ENCODE results near the gene SHISA4. TPM values are rescaled to one million over a fixed set of nuclear protein-coding genes. Genes with fewer than 3 reads are reported as not detected.

SHISA4 gene
- total and polyA plus RNA-seq, 2 of the 8 experiments (the other 6 are each of a cell fraction or from before 2014, with no cell fraction given): 7.8 to 28.9 TPM

GRCh38 chr1:201887116-201887866 lies 1.4 kb upstream of the SHISA4 start:
- no peak overlapping the region for H3K56ac ChIP-seq (replicated peaks; ENCODE audit: insufficient read length, low read depth, low read length)
- no peaks in the 10 kb centered on the region for H3K79me2 ChIP-seq (ENCODE audit: control insufficient read depth in 1 of 2, insufficient read depth in 2 of 2, low read length in 2 of 2)
- no peak overlapping the region; the same call in 1 of the 2 replicates for H2BK15ac ChIP-seq (ENCODE audit: low read length)
- H3K14ac ChIP-seq (ENCODE audit: insufficient read length): no peak overlapping the region
- peaks cover 14% of the 10 kb centered on the region; the same call in 1 of the 2 replicates for H3K23me2 ChIP-seq (ENCODE audit: low read depth, low read length)
- H3K27me3 ChIP-seq (replicated peaks in 1 of 4; ENCODE audit: control insufficient read depth in 3 of 4, extremely low read depth in 1 of 4, insufficient read depth in 3 of 4, low read length in 3 of 4): peaks cover 0 to 10% (median 6%) of the 10 kb centered on the region in 4 experiments; a peak in 4 of 7 replicates
- no peak overlapping the region for H3K9ac ChIP-seq (replicated peaks in 1 of 4; ENCODE audit: extremely low read depth in 1 of 4, low read depth in 3 of 4, low read length in 3 of 4)
- no peaks in the 10 kb centered on the region for H3K9me3 ChIP-seq (ENCODE audit: insufficient read depth in 2 of 2, low read depth in 1 of 2, low read length in 1 of 2)
- ChIA-PET CTCF (ENCODE audit: partially characterized antibody) (interaction anchor here (0.7 to 14.8 kb wide), 11 partner anchors 8 to 628 kb away, joined by 3 to 244 read pairs (median 5); partner anchors contain the start of gene ELF3), POLR2A (ENCODE audit: partially characterized antibody) (interaction anchor here (0.5 to 1.5 kb wide), 7 partner anchors 9 to 75 kb away, joined by 3 to 5 read pairs (median 4); partner anchors contain the start of gene TIMM17A)
- no peak overlapping the region for H3K27ac ChIP-seq (ENCODE audit: low read depth, low read length)
- H3K4ac ChIP-seq (replicated peaks; ENCODE audit: insufficient read length, low read depth, low read length): no peak overlapping the region
- H3K4me3 ChIP-seq (ENCODE audit: extremely low read depth in 1 of 4, insufficient read depth in 2 of 4, low read depth in 3 of 4, low read length in 4 of 4): no peak overlapping the region
- FAIRE-seq (no peak), DNase-seq (ENCODE audit: low read depth in 1 of 2, low spot score in 2 of 2) (no peak)
- peaks cover 4 to 10% (median 7%) of the 10 kb centered on the region in 4 experiments for H3K4me1 ChIP-seq (replicated peaks in 1 of 4; ENCODE audit: control insufficient read depth in 3 of 4, insufficient read depth in 4 of 4, low read length in 3 of 4)
- no peak overlapping the region for H4K91ac ChIP-seq (replicated peaks; ENCODE audit: insufficient read length, low read length)
- no peak overlapping the region for H3K18ac ChIP-seq (ENCODE audit: extremely low read depth, low read length)
- no peak overlapping the region for H2BK12ac ChIP-seq (ENCODE audit: low read depth, low read length)
- no peaks in the 10 kb centered on the region for H3K36me3 ChIP-seq (ENCODE audit: control insufficient read depth in 2 of 4, insufficient read depth in 4 of 4, low read length in 3 of 4)
- H4K20me1 ChIP-seq (replicated peaks in 1 of 2; ENCODE audit: control insufficient read depth in 1 of 2, insufficient read depth in 2 of 2, low read length in 2 of 2): no peaks in the 10 kb centered on the region
- H4K5ac ChIP-seq (ENCODE audit: insufficient read length, low read depth, low read length): no peak overlapping the region
- H3K79me1 ChIP-seq (ENCODE audit: low read depth, low read length): no peaks in the 10 kb centered on the region
- WGBS, 2 experiments (ENCODE audit: extremely low coverage in 1 of 2, insufficient coverage in 1 of 2, insufficient read length in 1 of 2, insufficient replicate concordance in 2 of 2, low coverage in 1 of 2, low lambda C conversion rate in 2 of 2, missing lambda C conversion rate in 1 of 2): 88% methylated on average over 5 of the region's 5 CpGs; no CpG with 5 or more reads in 1 of the 2 experiments
- no peak overlapping the region for H2BK5ac ChIP-seq (ENCODE audit: low read depth, low read length)
- H4K8ac ChIP-seq (ENCODE audit: extremely low read depth, insufficient read depth, low read length): no peak overlapping the region
- H2AK5ac ChIP-seq (ENCODE audit: low read depth, low read length): no peak overlapping the region
- no peak overlapping the region for H2BK20ac ChIP-seq (ENCODE audit: low read length)
- H3K4me2 ChIP-seq (ENCODE audit: insufficient read depth in 1 of 2, low read depth in 2 of 2, low read length in 2 of 2): no peak overlapping the region; a peak in 1 of 4 replicates
- no peak overlapping the region for H2AFZ ChIP-seq (ENCODE audit: low read length)
- H3K23ac ChIP-seq (ENCODE audit: insufficient read length): no peak overlapping the region
- no peak overlapping the region for H2BK120ac ChIP-seq (replicated peaks; ENCODE audit: low read depth, low read length)
- TF ChIP-seq CEBPB (IDR thresholded peaks at IDR 0.05; ENCODE audit: low read depth, low read length) (no peak), CTCF (IDR thresholded peaks at IDR 0.05; ENCODE audit: control extremely low read depth in 1 of 3, insufficient read depth in 1 of 3, low read depth in 1 of 3, low read length in 3 of 3) (no peak), RBBP5 (IDR thresholded peaks at IDR 0.05; ENCODE audit: borderline replicate concordance, low read depth, low read length) (no peak), NRF1 (IDR thresholded peaks at IDR 0.05; ENCODE audit: low read depth, low read length) (no peak), YY1 (IDR thresholded peaks at IDR 0.05; ENCODE audit: low read depth, low read length) (no peak), MAX (IDR thresholded peaks at IDR 0.05) (no peak), BCL11A (IDR thresholded peaks at IDR 0.05; ENCODE audit: low read depth in 2 of 2, low read length in 2 of 2) (no peak), RAD21 (IDR thresholded peaks at IDR 0.05 in 1 of 2, conservative IDR thresholded peaks at IDR 0.05 in 1 of 2; ENCODE audit: low read depth in 2 of 2, low read length in 2 of 2) (no peak), ASH2L (IDR thresholded peaks at IDR 0.05; ENCODE audit: low read length) (no peak)

All from H1 (cell line).